Measurements from ENCODE around the gene OTUB2.

The OTUB2 gene

GRCh38 chr14:93996130-93996695 is 29.9 kb upstream of the OTUB2 start:
- peaks cover 14% of the 10 kb centered on the region for H3K27me3 ChIP-seq (ENCODE audit: insufficient read depth, low read length, poor library complexity)
- no peaks in the 10 kb centered on the region for H3K36me3 ChIP-seq (ENCODE audit: insufficient read depth, low read length)
- TF ChIP-seq CTCF (IDR thresholded peaks at IDR 0.05; ENCODE audit: borderline replicate concordance, extremely low read depth, low read length, poor library complexity, severe bottlenecking) (no peak), EZH2 (IDR thresholded peaks at IDR 0.05; ENCODE audit: borderline replicate concordance, low read depth, low read length, severe bottlenecking) (no peak)
- ATAC-seq (ENCODE audit: insufficient read depth, low read depth) (no peak), DNase-seq (no peak)
- 0 out of 2 replicates have a peak, but pooled peaks cover 9% of the 10 kb centered on the region for H4K20me1 ChIP-seq (ENCODE audit: insufficient read depth, low read length)
- no peak overlapping the region for H3K9ac ChIP-seq (ENCODE audit: low read depth, low read length)
- H3K27ac ChIP-seq (ENCODE audit: low read length): no peak overlapping the region
- no peak overlapping the region for H3K4me3 ChIP-seq (ENCODE audit: low read depth in 1 of 2, low read length in 2 of 2)
- no peaks in the 10 kb centered on the region for H3K79me2 ChIP-seq (ENCODE audit: insufficient read depth, low read length)
- no peaks in the 10 kb centered on the region for H3K9me3 ChIP-seq (ENCODE audit: insufficient read depth, low read length, severe bottlenecking)
- H3K4me2 ChIP-seq (ENCODE audit: insufficient read depth, low read length): no peak overlapping the region
- H3K4me1 ChIP-seq (ENCODE audit: insufficient read depth, low read length): no peaks in the 10 kb centered on the region
- H2AFZ ChIP-seq (ENCODE audit: low read depth, low read length): no peak overlapping the region

GRCh38 chr14:93997082-93997481 is 29.1 kb upstream of the OTUB2 start, which contains the start of gene CCDC197:
CCDC197 (plus strand) TSS chr14:93997301; CDS start chr14:93998132, 831 bp downstream.
- Histone ChIP-seq H3K4me2 (ENCODE audit: insufficient read depth, low read length) (no peak within 1 kb of the TSS), H3K27me3 (ENCODE audit: insufficient read depth, low read length, poor library complexity) (peaks cover 10% of the 10 kb centered on the region), H3K79me2 (ENCODE audit: insufficient read depth, low read length) (no peaks in the 10 kb centered on the region), H2AFZ (ENCODE audit: low read depth, low read length) (no peak within 1 kb of the TSS), H3K36me3 (ENCODE audit: insufficient read depth, low read length) (no peaks in the 10 kb centered on the region), H3K4me3 (ENCODE audit: low read depth in 1 of 2, low read length in 2 of 2) (no peak within 1 kb of the TSS), H3K27ac (ENCODE audit: low read length) (no peak within 1 kb of the TSS), H3K4me1 (ENCODE audit: insufficient read depth, low read length) (no peaks in the 10 kb centered on the region), H3K9ac (ENCODE audit: low read depth, low read length) (no peak within 1 kb of the TSS), H4K20me1 (ENCODE audit: insufficient read depth, low read length) (0 out of 2 replicates have a peak, but pooled peaks cover 14% of the 10 kb centered on the region), H3K9me3 (ENCODE audit: insufficient read depth, low read length, severe bottlenecking) (no peaks in the 10 kb centered on the region)
- TF ChIP-seq EZH2 (IDR thresholded peaks at IDR 0.05; ENCODE audit: borderline replicate concordance, low read depth, low read length, severe bottlenecking): no peak
- no peak for TF ChIP-seq CTCF (IDR thresholded peaks at IDR 0.05; ENCODE audit: borderline replicate concordance, extremely low read depth, low read length, poor library complexity, severe bottlenecking)
- ATAC-seq (ENCODE audit: insufficient read depth, low read depth) (no peak), DNase-seq (no peak)

GRCh38 chr14:93997916-93998870 is 27.9 kb upstream of the OTUB2 start:
- H3K4me3 ChIP-seq (ENCODE audit: low read depth in 1 of 2, low read length in 2 of 2): no peak overlapping the region
- no peak for TF ChIP-seq CTCF (IDR thresholded peaks at IDR 0.05; ENCODE audit: borderline replicate concordance, extremely low read depth, low read length, poor library complexity, severe bottlenecking)
- TF ChIP-seq EZH2 (IDR thresholded peaks at IDR 0.05; ENCODE audit: borderline replicate concordance, low read depth, low read length, severe bottlenecking): no peak
- no peaks in the 10 kb centered on the region for H3K79me2 ChIP-seq (ENCODE audit: insufficient read depth, low read length)
- no peak for DNase-seq
- H4K20me1 ChIP-seq (ENCODE audit: insufficient read depth, low read length): 0 out of 2 replicates have a peak, but pooled peaks cover 14% of the 10 kb centered on the region
- no peaks in the 10 kb centered on the region for H3K36me3 ChIP-seq (ENCODE audit: insufficient read depth, low read length)
- peaks cover 10% of the 10 kb centered on the region for H3K27me3 ChIP-seq (ENCODE audit: insufficient read depth, low read length, poor library complexity)
- no peak for ATAC-seq (ENCODE audit: insufficient read depth, low read depth)
- no peak overlapping the region for H3K9ac ChIP-seq (ENCODE audit: low read depth, low read length)
- no peaks in the 10 kb centered on the region for H3K4me1 ChIP-seq (ENCODE audit: insufficient read depth, low read length)
- H3K4me2 ChIP-seq (ENCODE audit: insufficient read depth, low read length): no peak overlapping the region
- no peaks in the 10 kb centered on the region for H3K9me3 ChIP-seq (ENCODE audit: insufficient read depth, low read length, severe bottlenecking)
- H2AFZ ChIP-seq (ENCODE audit: low read depth, low read length): no peak overlapping the region
- no peak overlapping the region for H3K27ac ChIP-seq (ENCODE audit: low read length)

All from DND-41 (cell line).